Stimulated activated CD8-positive, alpha-beta memory T cell treated with anti-CD3 and anti-CD28 coated beads, Interleukin-7, amount 100 ng/mL, for 24 hours (primary cell): ENCODE data around the gene MOK.
"Not testable (repeated sequence)": the region's sequence is repeated elsewhere in the genome, so short reads cannot be mapped to it uniquely, and the experiment has no call there.

Experiments
- DNase-seq: peaks from one replicate; pipeline ENCODE4 v3.0.0-alpha.2; 2020; ENCODE audit warnings: low read depth

The MOK gene, protein sequence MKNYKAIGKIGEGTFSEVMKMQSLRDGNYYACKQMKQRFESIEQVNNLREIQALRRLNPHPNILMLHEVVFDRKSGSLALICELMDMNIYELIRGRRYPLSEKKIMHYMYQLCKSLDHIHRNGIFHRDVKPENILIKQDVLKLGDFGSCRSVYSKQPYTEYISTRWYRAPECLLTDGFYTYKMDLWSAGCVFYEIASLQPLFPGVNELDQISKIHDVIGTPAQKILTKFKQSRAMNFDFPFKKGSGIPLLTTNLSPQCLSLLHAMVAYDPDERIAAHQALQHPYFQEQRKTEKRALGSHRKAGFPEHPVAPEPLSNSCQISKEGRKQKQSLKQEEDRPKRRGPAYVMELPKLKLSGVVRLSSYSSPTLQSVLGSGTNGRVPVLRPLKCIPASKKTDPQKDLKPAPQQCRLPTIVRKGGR

GRCh38 chr14:102304611-102305506, at the start of gene MOK:
Gene MOK (minus strand): TSS chr14:102305164. CDS start chr14:102304968, 196 bp downstream.
- peak; percentile 94 for DNase-seq

GRCh38 chr14:102353126-102353619, 48.2 kb upstream of the MOK start:
- DNase-seq, result no peak

- no peak for DNase-seq
Observed at GRCh38 chr14:102352213-102352612, 47.2 kb upstream of the MOK start.

DNA sequence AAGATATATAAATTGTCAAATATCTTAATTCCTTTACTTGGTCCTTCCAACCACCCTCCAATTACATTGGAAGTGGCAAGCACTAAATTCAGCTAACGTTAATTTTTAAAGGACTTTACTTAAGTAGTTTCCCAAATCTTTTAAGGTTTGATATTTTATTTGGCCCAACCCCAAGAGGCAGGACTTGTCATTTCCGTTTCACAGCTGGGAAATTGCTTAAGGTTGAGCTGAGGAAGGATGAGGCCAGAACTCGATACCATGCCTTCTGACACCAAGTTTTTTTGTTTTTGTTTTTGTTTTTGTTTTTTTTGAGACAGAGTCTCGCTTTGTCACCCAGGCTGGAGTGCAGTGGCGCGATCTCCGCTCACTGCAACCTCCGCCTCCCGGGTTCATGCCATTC, 46.6 kb upstream of the MOK start:
- not testable (repeated sequence) for DNase-seq

DNA sequence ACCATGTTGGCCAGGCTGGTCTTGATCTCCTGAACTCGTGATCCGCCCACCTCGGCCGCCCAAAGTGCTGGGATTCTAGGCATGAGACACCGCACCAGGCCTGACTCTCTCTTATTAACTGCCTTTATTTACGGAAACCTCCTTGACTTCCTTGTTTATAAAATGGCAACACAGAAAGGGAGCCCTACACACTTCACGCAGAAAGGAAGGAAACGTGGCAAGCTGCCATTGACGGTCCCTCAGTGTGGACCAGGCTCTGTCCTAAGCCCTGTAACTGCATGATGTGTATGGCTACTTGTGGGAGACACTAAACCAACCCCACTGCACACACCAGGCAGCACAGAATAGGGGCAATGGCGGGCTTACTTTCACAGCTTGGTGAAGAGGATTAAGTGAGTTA, 46.1 kb upstream of the MOK start:
- no peak for DNase-seq

- no peak for DNase-seq
Observed at GRCh38 chr14:102348376-102348775, 43.4 kb upstream of the MOK start.

DNA sequence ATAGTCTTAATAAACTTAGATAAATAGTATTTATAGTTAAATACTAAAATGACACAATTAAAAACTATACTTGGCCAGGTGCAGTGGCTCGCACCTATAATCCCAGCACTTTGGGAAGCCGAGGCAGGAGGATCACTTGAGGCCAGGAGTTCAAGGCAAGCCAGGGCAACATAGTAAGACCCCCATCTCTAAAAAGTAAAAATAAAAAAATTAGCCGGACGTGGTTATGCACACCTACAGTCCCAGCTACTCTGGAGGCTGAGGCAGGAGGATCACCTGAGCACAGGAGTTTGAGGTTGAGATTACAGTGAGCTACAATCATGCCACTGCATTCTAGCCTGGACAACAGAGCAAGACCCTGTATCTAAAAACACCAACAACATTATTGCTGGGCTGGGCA, 41.7 kb upstream of the MOK start:
- no peak for DNase-seq

DNA sequence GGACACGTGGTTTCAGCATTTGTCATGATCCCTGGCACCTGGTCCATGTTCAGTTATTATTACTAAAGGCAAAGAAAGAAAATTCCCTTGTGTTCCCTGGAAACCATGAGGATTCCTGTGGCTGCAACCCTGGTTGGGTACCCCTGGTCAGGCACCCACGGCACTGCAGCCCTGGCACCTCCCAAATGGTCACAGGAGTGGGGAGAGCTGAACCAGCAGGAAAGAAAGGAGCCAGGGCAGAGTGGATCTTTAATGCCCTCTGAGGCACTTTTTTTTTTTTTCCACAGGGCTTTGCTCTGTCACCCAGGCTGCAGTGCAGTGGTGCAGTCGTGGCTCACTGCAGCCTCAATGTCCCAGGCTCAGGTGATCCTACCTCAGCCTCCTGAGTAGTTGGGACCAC, 40.3 kb upstream of the MOK start:
- DNase-seq, result no peak

GRCh38 chr14:102344485-102344884, 39.5 kb upstream of the MOK start:
- DNase-seq, result no peak

DNA sequence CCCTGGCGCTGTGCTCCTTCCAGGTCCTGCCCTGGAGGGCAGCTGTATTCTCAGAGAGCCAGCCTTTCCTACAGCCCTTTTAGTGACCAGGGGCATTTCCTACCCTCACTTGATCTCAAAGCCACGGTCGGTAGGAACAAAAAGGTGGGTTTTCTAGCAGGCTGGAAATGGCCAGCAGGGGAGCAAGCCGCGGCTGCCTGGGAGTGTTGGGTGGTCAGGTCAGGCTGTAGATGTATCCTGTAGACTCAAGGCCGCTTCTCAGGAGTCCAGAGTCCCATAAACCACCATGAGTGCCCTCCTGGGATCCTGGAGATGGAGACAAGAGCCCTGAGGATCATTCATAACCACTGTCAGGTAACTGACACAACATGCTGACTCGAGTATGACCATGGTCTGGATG, 39.1 kb upstream of the MOK start:
- DNase-seq, result no peak

DNA sequence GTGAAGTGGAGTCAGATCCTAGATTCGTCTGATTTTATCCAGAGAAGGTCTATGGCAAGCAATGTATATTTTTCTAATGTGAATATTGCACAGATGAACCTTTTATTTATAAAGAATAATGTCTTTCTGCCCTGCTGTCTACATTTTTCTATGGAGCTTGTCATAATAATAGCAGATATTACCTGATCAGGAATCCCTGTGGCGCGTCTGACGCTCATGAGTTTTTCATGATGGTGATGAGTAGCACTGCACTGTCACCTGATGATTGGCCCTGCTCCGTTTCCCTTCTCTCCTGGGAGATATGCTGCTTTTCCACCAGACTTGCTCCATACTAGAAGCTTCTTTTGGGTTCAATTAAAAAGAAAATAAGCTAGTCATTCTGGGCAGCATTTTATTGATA, 37.3 kb upstream of the MOK start:
- DNase-seq, result no peak

DNA sequence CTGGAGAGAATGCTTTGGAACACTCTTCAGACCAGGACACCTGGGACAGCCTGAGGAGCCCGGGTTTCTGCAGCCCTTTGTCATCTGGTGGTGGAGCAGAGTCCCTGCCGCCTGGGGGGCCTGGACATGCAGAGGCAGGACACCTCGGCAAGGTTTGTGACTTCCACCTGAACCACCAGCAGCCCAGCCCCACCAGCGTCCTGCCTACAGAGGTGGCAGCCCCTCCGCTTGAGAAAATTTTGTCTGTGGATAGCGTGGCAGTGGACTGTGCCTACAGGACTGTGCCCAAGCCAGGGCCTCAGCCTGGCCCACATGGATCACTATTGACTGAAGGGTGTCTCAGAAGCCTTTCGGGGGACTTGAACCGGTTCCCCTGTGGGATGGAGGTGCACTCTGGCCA, 36.6 kb upstream of the MOK start:
- no peak for DNase-seq

DNA sequence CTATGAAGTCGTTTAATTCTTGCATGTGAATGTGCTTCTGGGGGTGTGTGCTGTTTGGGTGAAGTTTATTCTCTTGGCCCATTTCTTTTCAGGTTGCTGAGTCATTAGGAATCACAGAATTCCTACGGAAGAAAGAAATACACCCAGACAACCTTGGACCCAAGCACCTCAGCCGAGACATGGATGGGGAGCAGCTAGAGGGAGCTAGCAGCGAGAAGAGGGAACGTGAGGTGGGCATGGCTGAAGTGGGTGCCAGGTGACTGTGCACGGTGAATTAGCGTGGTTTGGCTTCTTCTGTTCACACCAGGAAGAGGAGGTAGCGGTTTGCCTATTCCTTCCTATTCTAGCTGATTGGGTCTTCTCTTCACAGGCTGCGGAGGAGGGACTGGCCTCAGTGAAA, 33.8 kb upstream of the MOK start:
- no peak for DNase-seq

DNA sequence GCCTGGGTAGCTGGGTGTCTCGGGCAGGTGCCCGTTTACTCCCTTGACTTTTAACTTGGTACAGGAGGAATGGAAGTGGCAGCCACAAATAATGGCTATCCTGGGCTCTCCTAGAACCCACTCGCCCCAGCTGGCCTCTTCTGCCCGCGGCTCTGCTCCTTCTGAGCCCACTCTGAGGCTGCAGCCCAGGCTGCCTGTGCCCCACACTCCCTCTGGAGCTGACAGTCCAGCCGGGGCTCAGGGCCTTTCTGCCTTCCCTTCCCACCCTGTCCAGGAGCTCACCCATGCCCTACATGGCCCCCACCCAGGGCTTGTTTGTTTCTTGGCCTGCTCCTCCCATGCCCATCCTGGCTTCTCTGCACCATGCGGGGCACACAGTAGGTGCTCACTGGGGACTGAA, 30.2 kb upstream of the MOK start:
- DNase-seq, result no peak

GRCh38 chr14:102333795-102334705, 29.1 kb upstream of the MOK start:
- DNase-seq, result no peak

DNA sequence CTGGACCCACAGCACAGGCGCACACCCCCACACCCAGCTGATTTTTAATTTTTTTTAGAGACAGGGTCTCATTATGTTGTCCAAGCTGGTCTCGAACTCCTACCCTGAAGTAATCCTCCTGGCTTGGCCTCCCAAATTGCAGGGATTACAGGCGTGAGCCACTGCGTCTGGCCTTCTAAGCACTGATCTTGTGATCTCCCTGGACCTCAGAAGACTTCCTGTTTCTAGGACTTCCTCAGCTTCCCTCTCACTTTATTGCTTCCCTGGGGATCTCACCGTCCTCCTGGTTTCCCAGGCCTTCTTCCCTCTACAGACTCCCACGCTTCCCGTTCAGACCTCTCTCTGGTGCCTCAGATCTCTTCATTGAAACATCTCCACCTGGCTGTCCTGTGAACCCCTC, 28.4 kb upstream of the MOK start:
- DNase-seq, result no peak

DNA sequence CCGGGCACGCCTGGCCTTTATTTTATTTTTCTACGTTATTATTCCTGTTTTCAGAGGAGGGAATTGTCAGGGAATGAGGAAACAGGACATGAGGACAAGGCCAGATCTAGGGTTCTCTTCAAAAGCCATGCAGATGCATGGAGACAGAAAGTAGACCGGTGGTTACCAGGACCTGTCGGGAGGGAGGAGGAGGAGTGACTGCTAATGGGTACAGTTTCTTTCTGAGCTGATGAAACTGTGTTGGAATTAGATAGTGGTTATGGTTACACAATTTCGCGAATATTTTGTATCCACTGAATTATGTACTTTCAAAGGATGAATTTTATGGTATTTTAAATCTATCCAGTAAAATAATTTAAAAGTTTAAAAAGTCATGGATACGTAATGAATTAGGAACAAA, 25.8 kb upstream of the MOK start:
- no peak for DNase-seq

DNA sequence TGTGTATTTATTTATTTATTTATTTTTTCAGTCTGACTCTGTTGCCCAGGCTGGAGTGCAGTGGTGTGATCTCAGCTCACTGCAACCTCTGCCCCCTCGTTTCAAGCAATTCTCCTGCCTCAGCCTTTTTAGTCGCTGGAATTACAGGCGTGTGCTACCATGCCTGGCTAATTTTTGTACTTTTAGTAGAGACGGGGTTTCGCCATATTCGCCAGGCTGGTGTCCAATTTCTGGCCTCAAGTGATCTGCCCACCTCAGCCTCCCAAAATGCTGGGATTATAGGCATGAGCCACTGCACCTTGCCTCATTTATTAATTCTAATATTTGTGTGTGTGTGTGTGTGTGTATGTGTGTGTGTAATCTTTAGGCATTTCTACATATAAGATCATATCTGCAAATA, 24.4 kb upstream of the MOK start:
- DNase-seq, result not testable (repeated sequence)

GRCh38 chr14:102326583-102326982, 21.6 kb upstream of the MOK start:
- no peak for DNase-seq

GRCh38 chr14:102325791-102326345, 20.9 kb upstream of the MOK start:
- DNase-seq, result no peak

DNA sequence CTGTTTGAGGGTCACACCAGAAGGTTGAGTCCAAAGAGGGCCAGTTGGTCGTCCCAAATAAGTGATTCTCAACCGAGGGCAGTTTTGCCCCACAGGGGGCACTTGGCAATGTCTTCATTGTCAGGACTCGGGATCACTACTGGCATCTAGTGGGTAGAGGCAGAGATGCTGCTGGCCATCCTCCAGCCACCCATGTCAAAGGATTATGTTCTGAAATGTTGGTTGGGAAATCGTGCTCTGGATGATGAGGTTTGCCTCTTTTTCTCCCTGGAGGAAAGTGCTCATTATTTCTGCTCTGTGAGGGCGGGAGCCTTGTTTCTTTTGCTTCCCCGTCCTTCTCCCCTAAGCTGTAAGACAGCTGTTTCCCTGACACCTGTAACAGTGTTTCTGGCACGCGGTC, 18.1 kb upstream of the MOK start:
- DNase-seq, result no peak
